SK-N-SH (cell line): Measurements from ENCODE around the gene DLEC1. TPM values are rescaled to one million over a fixed set of nuclear protein-coding genes. Genes with fewer than 3 reads are reported as not detected.

Experiments used
- CTCF ChIA-PET: fragments of 300-600, 350-600 bp; formaldehyde crosslinking; extraction: SDS; loops from one replicate; lab custom pipeline; 2021; lab: Yijun Ruan, JAX
- POLR2A ChIA-PET: fragments of 350-600 bp; sonication (Branson Sonifier 250); formaldehyde crosslinking; extraction: SDS; loops from one replicate; lab custom pipeline; 2020; ENCODE audit warnings: antibody characterized with exemption, inconsistent platforms; lab: Yijun Ruan, JAX
- DNase-seq: peaks from one replicate; pipeline ENCODE4 v3.0.0; 2012
- H2AFZ ChIP-seq: fragments of 200-600 bp; sonication (generic); 2 replicates; pipeline ENCODE4 v1.8.1; 2016; ENCODE audit warnings: antibody characterized with exemption, mild to moderate bottlenecking, low read depth
- H3F3A ChIP-seq: fragments of 200-600 bp; sonication (generic); replicated peaks from 2 replicates; pipeline ENCODE3; 2016; ENCODE audit warnings: antibody characterized with exemption, mild to moderate bottlenecking; ENCODE audit not compliant: insufficient read depth
- H3K27ac ChIP-seq, 2 experiments: fragments of 200-500 bp in 1 of 2; fragments of 200-600 bp in 1 of 2; sonication (Bioruptor generic) in 1 of 2; sonication (generic), shearing (Covaris generic) in 1 of 2; 2 replicates each; pipeline versions ENCODE4 v1.5.1 to v1.6.1; 2014 to 2016; ENCODE audit warnings: low read depth in 2 of 2, inconsistent platforms in 1 of 2, low read length in 1 of 2, mild to moderate bottlenecking in 1 of 2, mixed read lengths in 1 of 2
- H3K27me3 ChIP-seq: fragments of 200-600 bp; sonication (generic), shearing (Covaris generic); 2 replicates; pipeline ENCODE4 v1.6.1; 2016; ENCODE audit warnings: mixed run types; ENCODE audit not compliant: insufficient read depth
- H3K36me3 ChIP-seq, 2 experiments: fragments of 200-500 bp in 1 of 2; fragments of 200-600 bp in 1 of 2; sonication (Bioruptor generic) in 1 of 2; sonication (generic) in 1 of 2; replicated peaks in 1 of 2; 2 replicates each; pipeline versions ENCODE3 to v1.5.1; 2014 to 2016; ENCODE audit warnings: low read length in 1 of 2, mild to moderate bottlenecking in 1 of 2; ENCODE audit not compliant: insufficient read depth in 2 of 2, control insufficient read depth in 1 of 2
- H3K4me1 ChIP-seq, 2 experiments: fragments of 200-500 bp in 1 of 2; fragments of 200-600 bp in 1 of 2; sonication (Bioruptor generic) in 1 of 2; sonication (generic), shearing (Covaris generic) in 1 of 2; 2 replicates each; pipeline versions ENCODE4 v1.5.1 to v1.6.1; 2014 to 2016; ENCODE audit warnings: low read depth in 1 of 2, low read length in 1 of 2, mixed run types in 1 of 2; ENCODE audit not compliant: insufficient read depth in 2 of 2, control insufficient read depth in 1 of 2
- H3K4me2 ChIP-seq: fragments of 200-600 bp; sonication (generic), shearing (Covaris generic); 2 replicates; pipeline ENCODE4 v1.6.1; 2017; ENCODE audit warnings: mixed run types
- H3K4me3 ChIP-seq, 2 experiments: fragments of 200-500 bp in 1 of 2; fragments of 200-600 bp in 1 of 2; sonication (Bioruptor generic) in 1 of 2; sonication (generic), shearing (Covaris generic) in 1 of 2; 2 replicates each; pipeline versions ENCODE4 v1.5.1 to v1.8.1; 2014 to 2016; ENCODE audit warnings: low read depth in 2 of 2, inconsistent platforms in 1 of 2, low read length in 1 of 2, mild to moderate bottlenecking in 1 of 2, mixed read lengths in 1 of 2, moderate library complexity in 1 of 2
- H3K79me2 ChIP-seq: fragments of 200-600 bp; sonication (generic); 2 replicates; pipeline ENCODE4 v1.8.1; 2017; ENCODE audit warnings: mild to moderate bottlenecking; ENCODE audit not compliant: insufficient read depth
- H3K9ac ChIP-seq: fragments of 200-600 bp; sonication (generic); 2 replicates; pipeline ENCODE4 v1.6.1; 2017; ENCODE audit warnings: mixed run types
- H3K9me2 ChIP-seq: fragments of 200-600 bp; sonication (generic); 2 replicates; pipeline ENCODE4 v1.6.1; 2017; ENCODE audit warnings: mixed run types
- H3K9me3 ChIP-seq: fragments of 200-600 bp; sonication (generic); 2 replicates; pipeline ENCODE4 v1.6.1; 2017; ENCODE audit warnings: mixed run types, mild to moderate bottlenecking, moderate library complexity
- H4K20me1 ChIP-seq: fragments of 200-600 bp; sonication (generic); 2 replicates; pipeline ENCODE4 v1.6.1; 2017; ENCODE audit warnings: mild to moderate bottlenecking, mixed run types; ENCODE audit not compliant: insufficient read depth
- CHD2 ChIP-seq: fragments of 150-350 bp; IDR thresholded peaks from 2 replicates; pipeline ENCODE4 v1.6.1; 2018; ENCODE audit warnings: low read length; ENCODE audit not compliant: partially characterized antibody
- CTCF ChIP-seq: fragments of 200-600 bp; sonication (generic); IDR thresholded peaks from 2 replicates; pipeline ENCODE4 v1.6.1; 2017; ENCODE audit warnings: antibody characterized with exemption, mild to moderate bottlenecking, moderate library complexity
- ELF1 ChIP-seq: IDR thresholded peaks from 2 replicates; pipeline ENCODE4 v1.4.0; 2012
- FOSL2 ChIP-seq: IDR thresholded peaks from 2 replicates; pipeline ENCODE4 v1.4.0; 2012; ENCODE audit warnings: low read depth, mild to moderate bottlenecking, moderate library complexity, borderline replicate concordance
- FOXM1 ChIP-seq: IDR thresholded peaks from 2 replicates; pipeline ENCODE4 v1.4.0; 2012; ENCODE audit warnings: low read depth, mild to moderate bottlenecking
- JUND ChIP-seq: IDR thresholded peaks from 2 replicates; pipeline ENCODE4 v1.4.0; 2012
- MEF2A ChIP-seq: IDR thresholded peaks from 2 replicates; pipeline ENCODE4 v1.4.0; 2012; ENCODE audit warnings: low read depth, borderline replicate concordance
- NFIC ChIP-seq: IDR thresholded peaks from 2 replicates; pipeline ENCODE4 v1.4.0; 2012; ENCODE audit warnings: borderline replicate concordance
- RCOR1 ChIP-seq: fragments of 150-350 bp; IDR thresholded peaks from 2 replicates; pipeline ENCODE4 v1.6.1; 2017; ENCODE audit warnings: antibody characterized with exemption, low read length
- RFX5 ChIP-seq: IDR thresholded peaks from 2 replicates; pipeline ENCODE4 v1.6.1; 2012; ENCODE audit warnings: mild to moderate bottlenecking, improper control_type of control experiment, low read length
- SMC3 ChIP-seq: IDR thresholded peaks from 2 replicates; pipeline ENCODE4 v1.6.1; 2012; ENCODE audit warnings: low read depth, low read length, improper control_type of control experiment
- USF2 ChIP-seq: fragments of 150-350 bp; IDR thresholded peaks from 2 replicates; pipeline ENCODE4 v1.6.1; 2017; ENCODE audit warnings: antibody characterized with exemption, low read length, low read depth, borderline replicate concordance
- whole genome bisulfite sequencing: methylation state at CpG from one replicate; pipeline ENCODE4 v1.1.6; 2017; ENCODE audit warnings: low lambda C conversion rate; 5-methylcytosine and 5-hydroxymethylcytosine counted together
- polyA plus RNA-seq, 3 experiments: library from polyadenylated mRNA; depleted of rRNA; stranded (reverse); fragments of >200 nt; gene quantifications; 2 replicates each; pipeline ENCODE4 v1.2.3, GENCODE V29; 2012
- TF ChIP-seq, protein P1 (sequence below): IDR thresholded peaks from 2 replicates; pipeline ENCODE4 v1.4.0; 2012; ENCODE audit warnings: low read depth, borderline replicate concordance
- TF ChIP-seq, protein P2 (sequence below): fragments of 150-350 bp; IDR thresholded peaks from 2 replicates; pipeline ENCODE4 v1.6.1; 2016; ENCODE audit warnings: mild to moderate bottlenecking, low read depth, low read length
- TF ChIP-seq, protein P3 (sequence below): IDR thresholded peaks from 2 replicates; pipeline ENCODE4 v1.4.0; 2012; ENCODE audit warnings: low read depth, borderline replicate concordance
- TF ChIP-seq, protein P4 (sequence below): IDR thresholded peaks from 2 replicates; pipeline ENCODE4 v1.4.0; 2012; ENCODE audit warnings: low read depth

The DLEC1 gene
- polyA plus RNA-seq, 1 of the 3 experiments (the other 2 are of a cell fraction): 0.02 TPM

DNA sequence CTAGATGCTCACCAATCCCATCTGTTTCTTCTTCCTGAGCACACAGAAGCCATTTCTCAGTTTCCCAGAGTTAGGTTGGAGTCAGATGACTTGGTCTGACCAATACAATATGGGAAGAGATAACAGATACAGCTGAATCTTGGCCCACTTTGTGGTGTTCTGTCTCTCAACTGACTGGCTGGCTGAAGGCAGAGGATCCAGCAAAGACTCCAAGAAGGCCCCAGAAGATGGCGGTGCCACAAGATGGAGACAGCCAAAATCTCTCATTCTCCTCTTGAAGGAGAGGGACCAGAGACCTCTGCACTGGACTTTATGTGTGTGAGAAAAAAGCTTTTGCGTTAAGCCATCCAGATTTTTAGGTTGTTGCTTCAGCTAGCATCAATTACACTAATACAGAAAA is 118.1 kb downstream of the DLEC1 start:
- Histone ChIP-seq H3K27me3 (no peaks in the 10 kb centered on the region), H4K20me1 (no peaks in the 10 kb centered on the region), H3K4me1 (no peaks in the 10 kb centered on the region; a peak in 1 of 4 replicates), H3F3A (no peaks in the 10 kb centered on the region), H3K27ac (no peak overlapping the region), H3K9me3 (no peaks in the 10 kb centered on the region), H2AFZ (no peak overlapping the region), H3K79me2 (no peaks in the 10 kb centered on the region; the same call in 1 of the 2 replicates), H3K4me2 (no peak overlapping the region), H3K9me2 (no peaks in the 10 kb centered on the region), H3K9ac (no peak overlapping the region), H3K4me3 (no peak overlapping the region), H3K36me3 (no peaks in the 10 kb centered on the region)
- 96% methylated on average over 2 of the region's 2 CpGs for WGBS
- DNase-seq: no peak
- POLR2A ChIA-PET: no interaction called here
- TF ChIP-seq FOXM1: no peak
- no peak for TF ChIP-seq CHD2
- TF ChIP-seq, protein P1, sequence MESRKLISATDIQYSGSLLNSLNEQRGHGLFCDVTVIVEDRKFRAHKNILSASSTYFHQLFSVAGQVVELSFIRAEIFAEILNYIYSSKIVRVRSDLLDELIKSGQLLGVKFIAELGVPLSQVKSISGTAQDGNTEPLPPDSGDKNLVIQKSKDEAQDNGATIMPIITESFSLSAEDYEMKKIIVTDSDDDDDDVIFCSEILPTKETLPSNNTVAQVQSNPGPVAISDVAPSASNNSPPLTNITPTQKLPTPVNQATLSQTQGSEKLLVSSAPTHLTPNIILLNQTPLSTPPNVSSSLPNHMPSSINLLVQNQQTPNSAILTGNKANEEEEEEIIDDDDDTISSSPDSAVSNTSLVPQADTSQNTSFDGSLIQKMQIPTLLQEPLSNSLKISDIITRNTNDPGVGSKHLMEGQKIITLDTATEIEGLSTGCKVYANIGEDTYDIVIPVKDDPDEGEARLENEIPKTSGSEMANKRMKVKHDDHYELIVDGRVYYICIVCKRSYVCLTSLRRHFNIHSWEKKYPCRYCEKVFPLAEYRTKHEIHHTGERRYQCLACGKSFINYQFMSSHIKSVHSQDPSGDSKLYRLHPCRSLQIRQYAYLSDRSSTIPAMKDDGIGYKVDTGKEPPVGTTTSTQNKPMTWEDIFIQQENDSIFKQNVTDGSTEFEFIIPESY: no peak
- no peak for TF ChIP-seq SMC3
- TF ChIP-seq CTCF: no peak
- TF ChIP-seq NFIC: no peak
- TF ChIP-seq, protein P2, sequence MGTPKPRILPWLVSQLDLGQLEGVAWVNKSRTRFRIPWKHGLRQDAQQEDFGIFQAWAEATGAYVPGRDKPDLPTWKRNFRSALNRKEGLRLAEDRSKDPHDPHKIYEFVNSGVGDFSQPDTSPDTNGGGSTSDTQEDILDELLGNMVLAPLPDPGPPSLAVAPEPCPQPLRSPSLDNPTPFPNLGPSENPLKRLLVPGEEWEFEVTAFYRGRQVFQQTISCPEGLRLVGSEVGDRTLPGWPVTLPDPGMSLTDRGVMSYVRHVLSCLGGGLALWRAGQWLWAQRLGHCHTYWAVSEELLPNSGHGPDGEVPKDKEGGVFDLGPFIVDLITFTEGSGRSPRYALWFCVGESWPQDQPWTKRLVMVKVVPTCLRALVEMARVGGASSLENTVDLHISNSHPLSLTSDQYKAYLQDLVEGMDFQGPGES: no peak
- TF ChIP-seq JUND: no peak
- TF ChIP-seq, protein P3, sequence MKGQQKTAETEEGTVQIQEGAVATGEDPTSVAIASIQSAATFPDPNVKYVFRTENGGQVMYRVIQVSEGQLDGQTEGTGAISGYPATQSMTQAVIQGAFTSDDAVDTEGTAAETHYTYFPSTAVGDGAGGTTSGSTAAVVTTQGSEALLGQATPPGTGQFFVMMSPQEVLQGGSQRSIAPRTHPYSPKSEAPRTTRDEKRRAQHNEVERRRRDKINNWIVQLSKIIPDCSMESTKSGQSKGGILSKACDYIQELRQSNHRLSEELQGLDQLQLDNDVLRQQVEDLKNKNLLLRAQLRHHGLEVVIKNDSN: no peak
- no peak for TF ChIP-seq ELF1
- no peak for TF ChIP-seq FOSL2
- TF ChIP-seq USF2: no peak
- TF ChIP-seq MEF2A: no peak
- TF ChIP-seq, protein P4, sequence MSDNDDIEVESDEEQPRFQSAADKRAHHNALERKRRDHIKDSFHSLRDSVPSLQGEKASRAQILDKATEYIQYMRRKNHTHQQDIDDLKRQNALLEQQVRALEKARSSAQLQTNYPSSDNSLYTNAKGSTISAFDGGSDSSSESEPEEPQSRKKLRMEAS: no peak
- no peak for TF ChIP-seq RFX5
- no peak for TF ChIP-seq RCOR1
- CTCF ChIA-PET: interaction anchor here (0.7 kb wide), 1 partner anchor 190 kb away, joined by 4 read pairs; the partner anchor contains the start of gene XYLB
